Measurements from ENCODE around the gene CEP131. TPM values are rescaled to one million over a fixed set of nuclear protein-coding genes. Genes with fewer than 3 reads are reported as not detected.

The CEP131 gene
- total and polyA plus RNA-seq, 2 of the 8 experiments (the other 6 are each of a cell fraction or from before 2014, with no cell fraction given), result 5.9 to 23.2 TPM

DNA sequence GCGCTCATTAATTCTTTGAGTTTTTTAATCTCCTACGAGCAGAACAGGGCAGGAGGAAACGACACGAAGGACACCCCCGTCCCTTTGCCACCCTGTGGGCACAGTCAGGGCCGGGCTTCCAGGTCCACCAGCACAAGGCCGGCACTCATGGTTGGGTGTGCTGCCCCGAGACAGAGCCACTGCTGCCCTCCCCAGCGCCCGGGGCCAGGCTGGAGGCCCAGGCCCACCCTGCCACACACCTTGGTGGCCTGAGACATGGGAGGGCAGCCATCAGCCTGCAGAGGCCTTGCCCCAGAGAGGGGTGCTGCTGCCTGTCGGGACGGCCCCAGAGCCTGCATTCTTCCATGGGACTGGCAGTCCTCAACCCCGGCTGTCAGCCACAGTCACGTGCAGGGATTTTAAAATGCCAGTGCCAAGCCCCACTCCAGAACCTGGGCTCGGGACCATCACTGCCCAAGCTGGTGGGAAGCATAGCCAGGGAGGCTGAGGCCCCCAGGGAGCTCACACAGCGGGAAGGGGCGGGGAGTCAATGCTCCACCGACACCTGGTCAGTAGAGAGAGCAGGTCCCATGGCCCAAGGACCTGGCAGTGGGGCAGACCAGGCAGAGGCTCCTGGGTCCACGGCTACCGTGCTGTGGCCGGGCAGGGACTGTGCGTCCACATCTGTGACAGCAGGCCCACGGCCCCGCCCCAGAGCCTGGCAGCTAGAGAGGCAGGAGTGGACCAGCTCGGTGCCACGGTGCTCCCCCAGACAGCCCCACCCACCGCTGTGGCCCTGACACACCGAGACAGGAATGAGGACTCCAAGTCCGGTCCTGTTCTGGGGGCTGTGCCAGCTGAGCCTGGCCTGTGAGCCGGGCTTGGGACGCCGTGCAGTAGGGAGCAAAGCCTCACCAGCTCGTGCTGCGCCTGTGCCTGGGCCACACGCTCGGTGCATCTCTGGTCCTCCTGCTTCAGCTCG lies 27.5 kb downstream of the CEP131 start:
- H2BK12ac ChIP-seq (ENCODE audit: low read depth, low read length), result no peak overlapping the region
- no peak overlapping the region for H3K18ac ChIP-seq (ENCODE audit: extremely low read depth, low read length)
- no peak overlapping the region for H3K9ac ChIP-seq (replicated peaks in 1 of 4; ENCODE audit: extremely low read depth in 1 of 4, low read depth in 3 of 4, low read length in 3 of 4)
- no peak overlapping the region for H3K4me2 ChIP-seq (ENCODE audit: insufficient read depth in 1 of 2, low read depth in 2 of 2, low read length in 2 of 2)
- no peak overlapping the region for H2AFZ ChIP-seq (ENCODE audit: low read length)
- no peaks in the 10 kb centered on the region for H3K79me1 ChIP-seq (ENCODE audit: low read depth, low read length)
- no peak overlapping the region for H3K27ac ChIP-seq (ENCODE audit: low read depth, low read length)
- H3K4me3 ChIP-seq (ENCODE audit: extremely low read depth in 1 of 4, insufficient read depth in 2 of 4, low read depth in 3 of 4, low read length in 4 of 4), result no peak overlapping the region
- H2BK120ac ChIP-seq (replicated peaks; ENCODE audit: low read depth, low read length), result no peak overlapping the region
- WGBS, 2 experiments (ENCODE audit: extremely low coverage in 1 of 2, insufficient coverage in 1 of 2, insufficient read length in 1 of 2, insufficient replicate concordance in 2 of 2, low coverage in 1 of 2, low lambda C conversion rate in 2 of 2, missing lambda C conversion rate in 1 of 2), result 90% methylated on average over 37 of the region's 37 CpGs; no CpG with 5 or more reads in 1 of the 2 experiments
- no peak overlapping the region for H4K91ac ChIP-seq (replicated peaks; ENCODE audit: insufficient read length, low read length)
- POLR2A ChIA-PET (ENCODE audit: partially characterized antibody), result no interaction called here
- H4K20me1 ChIP-seq (replicated peaks in 1 of 2; ENCODE audit: control insufficient read depth in 1 of 2, insufficient read depth in 2 of 2, low read length in 2 of 2), result peaks cover 0 to 4% of the 10 kb centered on the region in 2 experiments
- H3K36me3 ChIP-seq (ENCODE audit: control insufficient read depth in 2 of 4, insufficient read depth in 4 of 4, low read length in 3 of 4), result peaks cover 0 to 33% (median 4%) of the 10 kb centered on the region in 4 experiments; a peak in 2 of 8 replicates
- H4K5ac ChIP-seq (ENCODE audit: insufficient read length, low read depth, low read length), result no peak overlapping the region
- no peaks in the 10 kb centered on the region for H3K27me3 ChIP-seq (replicated peaks in 1 of 4; ENCODE audit: control insufficient read depth in 3 of 4, extremely low read depth in 1 of 4, insufficient read depth in 3 of 4, low read length in 3 of 4)
- no peak overlapping the region for H3K4ac ChIP-seq (replicated peaks; ENCODE audit: insufficient read length, low read depth, low read length)
- no peak overlapping the region for H3K14ac ChIP-seq (ENCODE audit: insufficient read length)
- H2BK15ac ChIP-seq (ENCODE audit: low read length), result no peak overlapping the region
- DNase-seq (ENCODE audit: low read depth in 1 of 2, low spot score in 2 of 2) (no peak), FAIRE-seq (no peak)
- no peak overlapping the region for H2BK5ac ChIP-seq (ENCODE audit: low read depth, low read length)
- no peaks in the 10 kb centered on the region for H3K9me3 ChIP-seq (ENCODE audit: insufficient read depth in 2 of 2, low read depth in 1 of 2, low read length in 1 of 2)
- no peak overlapping the region for H3K56ac ChIP-seq (replicated peaks; ENCODE audit: insufficient read length, low read depth, low read length)
- H4K8ac ChIP-seq (ENCODE audit: extremely low read depth, insufficient read depth, low read length), result peak overlapping the region; percentile 51; the same call in 1 of the 2 replicates
- H3K4me1 ChIP-seq (replicated peaks in 1 of 4; ENCODE audit: control insufficient read depth in 3 of 4, insufficient read depth in 4 of 4, low read length in 3 of 4), result no peaks in the 10 kb centered on the region
- H2AK5ac ChIP-seq (ENCODE audit: low read depth, low read length), result no peak overlapping the region
- no peaks in the 10 kb centered on the region for H3K23me2 ChIP-seq (ENCODE audit: low read depth, low read length)
- H3K23ac ChIP-seq (ENCODE audit: insufficient read length), result no peak overlapping the region
- CTCF ChIA-PET (ENCODE audit: partially characterized antibody), result interaction anchor here (0.7 to 3.7 kb wide), 3 partner anchors 45 to 60 kb away, joined by 3 to 16 read pairs (median 4); no protein-coding TSS in a partner anchor
- H3K79me2 ChIP-seq (ENCODE audit: control insufficient read depth in 1 of 2, insufficient read depth in 2 of 2, low read length in 2 of 2), result no peaks in the 10 kb centered on the region
- no peak overlapping the region for H2BK20ac ChIP-seq (ENCODE audit: low read length)
- TF ChIP-seq MAX (IDR thresholded peaks at IDR 0.05), result no peak
- TF ChIP-seq NRF1 (IDR thresholded peaks at IDR 0.05; ENCODE audit: low read depth, low read length), result no peak
- TF ChIP-seq SIRT6 (IDR thresholded peaks at IDR 0.05; ENCODE audit: low read length), result no peak
- TF ChIP-seq CEBPB (IDR thresholded peaks at IDR 0.05; ENCODE audit: low read depth, low read length), result no peak
- TF ChIP-seq RFX5 (IDR thresholded peaks at IDR 0.05; ENCODE audit: borderline replicate concordance, low read depth, low read length), result no peak
- TF ChIP-seq CBX8 (IDR thresholded peaks at IDR 0.05; ENCODE audit: borderline replicate concordance, low read depth, low read length), result no peak
- no peak for TF ChIP-seq JUND (IDR thresholded peaks at IDR 0.05; ENCODE audit: low read length)

All from H1 (cell line).